Heart left ventricle (tissue), 16 donors: ENCODE results near the gene MICALL1. TPM values are rescaled to one million over a fixed set of nuclear protein-coding genes. Genes with fewer than 3 reads are reported as not detected.
A peak's percentile ranks its signal among the peaks of the same experiment; 100 is the strongest.

Experiments
- ATAC-seq, 4 donors: fragments of 200-7000 bp; cut with Tn5 transposase; one replicate each; pipeline ENCODE4 v1.9.1; 2020 to 2022; ENCODE audit warnings: moderate library complexity in 4 of 4, mild to moderate bottlenecking in 3 of 4, moderate number of reproducible peaks in 1 of 4
- DNase-seq, 5 donors: peaks; one replicate each; pipeline ENCODE4 v3.0.0-alpha.2; 2020
- H3K27ac ChIP-seq, 12 donors: fragments of 200-600 bp; sonication (generic) in 4 of 12; one replicate each; pipeline versions ENCODE4 v1.5.0 to v1.8.0; 2016 to 2022; ENCODE audit warnings: mild to moderate bottlenecking in 2 of 12
- H3K27me3 ChIP-seq, 9 donors: fragments of 200-600 bp; sonication (generic) in 2 of 9; one replicate each; pipeline versions ENCODE4 v1.5.1 to v1.8.0; 2016 to 2022; ENCODE audit warnings: mild to moderate bottlenecking in 3 of 9
- H3K36me3 ChIP-seq, 9 donors: fragments of 200-600 bp; sonication (generic) in 2 of 9; one replicate each; pipeline versions ENCODE4 v1.5.0 to v1.8.0; 2018 to 2022; ENCODE audit warnings: mild to moderate bottlenecking in 2 of 9
- H3K4me1 ChIP-seq, 12 donors: fragments of 200-600 bp; sonication (generic) in 4 of 12; one replicate each; pipeline versions ENCODE4 v1.5.0 to v1.8.0; 2016 to 2022; ENCODE audit warnings: mild to moderate bottlenecking in 3 of 12
- H3K4me3 ChIP-seq, 12 donors: fragments of 200-600 bp; sonication (generic) in 4 of 12; one replicate each; pipeline versions ENCODE4 v1.5.0 to v1.8.0; 2017 to 2022; ENCODE audit warnings: mild to moderate bottlenecking in 9 of 12, moderate library complexity in 4 of 12
- H3K9me3 ChIP-seq, 12 donors: fragments of 200-600 bp; sonication (generic) in 4 of 12; one replicate each; pipeline versions ENCODE4 v1.5.0 to v1.8.0; 2016 to 2022; ENCODE audit warnings: mild to moderate bottlenecking in 1 of 12
- POLR2A ChIP-seq, 2 donors: fragments of 450-650 bp; IDR thresholded peaks; one replicate each; pipeline ENCODE4 v1.6.1; 2017; ENCODE audit warnings: antibody characterized with exemption in 2 of 2, mild to moderate bottlenecking in 2 of 2, moderate library complexity in 2 of 2
- WGBS, 4 donors: extraction: QIAGEN DNeasy Blood & Tissue Kit in 2 of 4; methylation state at CpG; one replicate each; pipeline versions ENCODE4 v1.1.5 to v1.1.7; 2013 to 2018; 5-methylcytosine and 5-hydroxymethylcytosine counted together
- intact Hi-C, 10 donors: fragments of 100-400 bp; cut with DNase I; formaldehyde crosslinking; loops; one replicate each; pipeline versions ENCODE4 v1.11.1 to v1.14.2; 2022
- polyA plus RNA-seq, 2 donors: library from polyadenylated mRNA; stranded (reverse); fragments of 200-250 nt; gene quantifications; one replicate each; pipeline ENCODE4 v1.2.3, GENCODE V29; 2013
- total RNA-seq, 9 donors: library from RNA; depleted of rRNA in 2 of 9; stranded (reverse); fragments of >200 nt in 2 of 9; fragmentation: NEBNext Ultra II Directional in 3 of 9; extraction: Animal tissue kit (Norgen Biotek cat#: 25700) in 3 of 9; gene quantifications; one replicate each; pipeline versions ENCODE4 v1.1.0 to v1.2.4, GENCODE V29; 2016 to 2023
- TF ChIP-seq, protein P1 (sequence below), 12 donors: fragments of 200-600 bp; sonication (generic) in 4 of 12; IDR thresholded peaks; one replicate each; pipeline versions ENCODE4 v1.5.0 to v1.8.0; 2018 to 2022; ENCODE audit warnings: antibody characterized with exemption in 12 of 12, mild to moderate bottlenecking in 5 of 12
- donor health status: ischemic (EF 13 %, LVEDD 7.1; RV severe dilation, severe dysfunction).
- donor health status: healthy with polysubstance abuse.
- donor health status: DM: no; HTN: yes; CAD: no.
- donor health status: DM: no; HTN: no; CAD: no.
- donor health status: ischemic (EF 25% LVEDD 6.9; RV normal size, moderate dysfunction).
- donor health status: ischemic (EF 25% LVEDD 5.7; RV mildly dilated, moderate dysfunction).
- donor health status: healthy.
- donor health status: DM: yes; HTN: yes; CAD: no.
- donor health status: ischemic (EF 35%, LVEDD 5.7; RV mildly dilated, moderate dysfunction).
- donor health status: nonischemic (EF 11% LVEDD 7.7; RV severe dilation, severe dysfunction).
- donor health status: DM: yes; HTN: yes; CAD: no.
- donor health status: PGD.
- donor health status: ischemic (EF 29% LVEDD 5.4; RV normal size, mild dysfunction).
- donor health status: nonischemic (EF 23%, LVEDD 6.1; RV moderate dilation, normal function).

Gene MICALL1
- total and polyA plus RNA-seq, 11 donors = 10.6 to 40.7 (median 17.8) TPM

DNA sequence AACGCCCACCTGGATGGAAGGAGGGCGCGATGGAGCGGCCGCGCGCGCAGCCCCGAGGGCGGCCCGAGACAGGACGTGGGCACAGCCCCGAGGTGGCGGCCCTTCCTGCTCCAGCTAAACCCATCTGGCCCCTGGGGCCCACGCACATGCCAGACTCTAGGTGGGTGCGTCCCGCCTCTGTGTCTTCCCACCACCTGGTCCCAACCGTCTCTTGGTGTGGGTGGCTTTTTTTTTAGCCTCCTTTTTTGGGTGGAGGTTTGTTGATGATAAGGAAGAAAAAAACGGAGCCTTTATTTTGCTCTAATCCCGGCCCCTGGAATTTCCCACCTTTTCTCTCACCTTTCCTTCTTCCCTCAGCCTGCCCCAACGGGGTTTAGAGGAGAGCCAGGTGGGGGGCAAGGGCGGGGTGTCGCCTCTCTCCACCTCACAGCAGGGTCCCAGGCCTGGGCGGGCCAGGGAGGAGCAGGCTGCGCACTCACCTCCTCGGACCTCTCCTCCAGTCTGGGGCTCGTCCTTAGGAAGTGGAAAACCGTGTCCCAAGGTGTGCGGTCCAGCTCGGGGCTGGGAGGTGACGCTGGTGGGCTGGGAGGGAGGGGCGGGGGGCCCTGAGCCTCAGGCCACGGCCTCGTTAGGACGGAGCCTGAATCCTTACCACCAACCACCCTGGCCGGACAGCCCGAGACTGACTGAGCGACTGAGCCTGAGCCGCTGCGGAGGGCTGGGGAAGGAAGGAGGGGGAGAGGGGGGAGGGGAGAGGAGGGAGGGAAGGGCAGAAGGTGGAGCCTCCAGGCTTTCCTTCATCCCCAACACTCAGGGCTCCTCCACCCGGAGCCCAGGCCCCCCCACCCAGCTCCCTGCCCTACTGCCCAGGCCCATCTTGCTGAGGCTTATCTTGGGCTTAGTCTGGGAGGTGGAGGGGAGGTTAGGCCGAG, 78.0 kb downstream of the MICALL1 start, which contains the start of gene SOX10:
SOX10 (minus strand) TSS at position 696 of the 932 bp plus-strand sequence. CDS start 771 bp downstream, outside the sequence.
- Histone ChIP-seq H3K27me3 (no peaks in the 10 kb centered on the region), H3K4me3 (peak within 1 kb of the TSS in 6 of 12 donors; percentile 6 to 34 (median 14)), H3K27ac (peak within 1 kb of the TSS in 3 of 12 donors; percentile 5 to 67 (median 37)), H3K36me3 (peaks cover 0 to 8% (median 0%) of the 10 kb centered on the region in 9 donors), H3K9me3 (no peaks in the 10 kb centered on the region), H3K4me1 (peaks cover 0 to 17% (median 0%) of the 10 kb centered on the region in 12 donors)
- no peak for TF ChIP-seq POLR2A (IDR thresholded peaks at IDR 0.05)
- 77 to 86% (median 82%) methylated on average over 35 to 42 of the region's 42 CpGs for WGBS, 4 donors
- DNase-seq (no peak), ATAC-seq (no peak)
- intact Hi-C loops = no loop called here

DNA sequence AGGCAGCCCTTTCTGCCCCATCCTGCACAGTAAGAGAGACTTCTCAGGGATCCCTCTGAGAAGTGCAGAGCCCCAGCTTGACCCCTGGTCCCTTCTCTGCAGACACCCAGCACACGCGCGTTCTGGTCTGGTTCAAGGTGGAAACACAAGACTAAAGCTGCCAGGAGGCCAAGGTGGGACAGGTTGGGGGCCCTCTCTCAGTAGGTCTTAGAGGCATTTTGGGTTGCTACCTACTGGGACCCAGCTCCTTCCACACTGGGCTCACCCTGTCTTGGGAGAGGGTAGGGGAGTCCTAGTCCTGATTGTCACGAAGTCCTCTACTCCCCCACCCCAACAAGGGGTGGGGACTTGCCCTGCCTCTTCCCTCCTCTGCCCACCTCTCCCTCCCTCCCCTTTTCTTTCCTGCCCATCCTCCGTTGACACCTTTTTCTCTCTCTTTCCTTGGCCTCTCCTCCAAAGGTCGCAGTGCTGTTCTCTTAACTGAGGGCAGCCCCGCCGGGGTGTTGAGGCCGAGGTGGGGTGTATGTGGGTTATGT, 79.0 kb downstream of the MICALL1 start:
- no peak for TF ChIP-seq POLR2A (IDR thresholded peaks at IDR 0.05)
- TF ChIP-seq, protein P1, sequence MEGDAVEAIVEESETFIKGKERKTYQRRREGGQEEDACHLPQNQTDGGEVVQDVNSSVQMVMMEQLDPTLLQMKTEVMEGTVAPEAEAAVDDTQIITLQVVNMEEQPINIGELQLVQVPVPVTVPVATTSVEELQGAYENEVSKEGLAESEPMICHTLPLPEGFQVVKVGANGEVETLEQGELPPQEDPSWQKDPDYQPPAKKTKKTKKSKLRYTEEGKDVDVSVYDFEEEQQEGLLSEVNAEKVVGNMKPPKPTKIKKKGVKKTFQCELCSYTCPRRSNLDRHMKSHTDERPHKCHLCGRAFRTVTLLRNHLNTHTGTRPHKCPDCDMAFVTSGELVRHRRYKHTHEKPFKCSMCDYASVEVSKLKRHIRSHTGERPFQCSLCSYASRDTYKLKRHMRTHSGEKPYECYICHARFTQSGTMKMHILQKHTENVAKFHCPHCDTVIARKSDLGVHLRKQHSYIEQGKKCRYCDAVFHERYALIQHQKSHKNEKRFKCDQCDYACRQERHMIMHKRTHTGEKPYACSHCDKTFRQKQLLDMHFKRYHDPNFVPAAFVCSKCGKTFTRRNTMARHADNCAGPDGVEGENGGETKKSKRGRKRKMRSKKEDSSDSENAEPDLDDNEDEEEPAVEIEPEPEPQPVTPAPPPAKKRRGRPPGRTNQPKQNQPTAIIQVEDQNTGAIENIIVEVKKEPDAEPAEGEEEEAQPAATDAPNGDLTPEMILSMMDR (IDR thresholded peaks at IDR 0.05) = no peak
- 85 to 89% (median 86%) methylated on average over 7 to 9 of the region's 9 CpGs for WGBS, 4 donors
- H3K4me3 ChIP-seq = peak overlapping the region in 1 of 12 donors; percentile 7
- H3K27ac ChIP-seq = peak overlapping the region in 1 of 12 donors; percentile 47
- peaks cover 0 to 22% (median 1%) of the 10 kb centered on the region in 12 donors for H3K4me1 ChIP-seq
- H3K9me3 ChIP-seq = no peaks in the 10 kb centered on the region
- DNase-seq (no peak), ATAC-seq (no peak)
- no peaks in the 10 kb centered on the region for H3K27me3 ChIP-seq
- H3K36me3 ChIP-seq = peaks cover 0 to 8% (median 0%) of the 10 kb centered on the region in 9 donors
- intact Hi-C loops = no loop called here

DNA sequence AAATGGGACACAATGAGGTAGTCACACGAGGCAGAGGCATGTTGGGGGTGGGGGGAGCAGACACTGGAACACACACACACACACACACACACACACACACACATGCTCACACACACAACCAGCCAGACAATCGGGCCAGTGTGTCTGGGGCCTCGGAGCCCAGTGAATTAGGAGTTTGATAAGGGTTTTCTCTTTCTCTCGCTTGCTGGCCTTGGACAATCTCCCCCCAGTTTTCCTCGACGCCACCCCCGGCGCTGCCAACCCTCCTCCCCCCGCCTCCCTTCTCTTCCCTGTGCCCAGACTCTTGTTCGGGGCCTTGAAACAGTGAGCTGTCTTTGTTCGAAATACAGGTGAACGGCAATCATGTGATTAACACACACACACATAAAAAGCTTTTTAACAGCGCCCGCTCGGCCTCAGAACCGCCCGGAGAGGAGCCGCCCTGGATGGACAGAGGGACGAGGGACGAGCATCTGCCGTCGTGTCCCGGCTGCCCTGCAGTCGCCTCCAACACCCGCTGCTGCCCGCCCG, 79.7 kb downstream of the MICALL1 start:
- WGBS, 4 donors = 89 to 93% (median 92%) methylated on average over 27 of the region's 27 CpGs
- Histone ChIP-seq H3K9me3 (no peaks in the 10 kb centered on the region), H3K4me1 (peaks cover 0 to 25% (median 2%) of the 10 kb centered on the region in 12 donors), H3K27ac (peak overlapping the region in 1 of 12 donors; percentile 54), H3K4me3 (peak overlapping the region in 1 of 12 donors; percentile 13), H3K27me3 (no peaks in the 10 kb centered on the region), H3K36me3 (peaks cover 0 to 8% (median 0%) of the 10 kb centered on the region in 9 donors)
- ATAC-seq (no peak), DNase-seq (no peak)
- intact Hi-C loops = no loop called here
- TF ChIP-seq, protein P1 (IDR thresholded peaks at IDR 0.05) = no peak
- TF ChIP-seq POLR2A (IDR thresholded peaks at IDR 0.05) = no peak

DNA sequence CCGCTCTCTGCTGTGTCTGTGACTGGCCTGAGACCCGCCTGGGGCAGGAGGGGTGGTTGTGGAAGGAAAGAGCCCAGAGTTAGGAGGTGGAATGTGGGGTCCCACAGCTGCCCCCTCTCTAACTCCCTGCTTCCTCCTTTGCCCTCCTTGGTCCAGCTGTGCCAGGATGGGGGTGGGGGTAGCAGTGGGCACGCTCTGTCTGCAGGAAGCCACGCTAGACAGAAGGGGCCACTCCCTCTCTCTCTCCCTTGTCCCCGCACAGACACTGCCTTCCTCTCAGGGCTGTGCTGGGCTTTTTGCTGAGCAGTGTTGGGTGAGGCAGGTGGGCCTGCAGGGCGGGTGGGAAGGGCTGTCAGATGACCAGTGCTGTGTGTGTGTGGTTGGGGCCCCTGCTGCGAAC, 80.3 kb downstream of the MICALL1 start:
- intact Hi-C loops = no loop called here
- WGBS, 4 donors = 90 to 94% (median 90%) methylated on average over 7 of the region's 7 CpGs
- peak overlapping the region in 2 of 12 donors; percentile 7 to 54 for H3K27ac ChIP-seq

More for the DNA sequence above, 80.3 kb downstream of the MICALL1 start:
- Histone ChIP-seq H3K9me3 (no peaks in the 10 kb centered on the region), H3K36me3 (peaks cover 0 to 8% (median 0%) of the 10 kb centered on the region in 9 donors), H3K4me1 (peaks cover 0 to 20% (median under 1%) of the 10 kb centered on the region in 12 donors), H3K27me3 (no peaks in the 10 kb centered on the region), H3K4me3 (peak overlapping the region in 1 of 12 donors; percentile 13)
- DNase-seq (no peak), ATAC-seq (no peak)
- TF ChIP-seq, protein P1 (IDR thresholded peaks at IDR 0.05) = no peak
- TF ChIP-seq POLR2A (IDR thresholded peaks at IDR 0.05) = no peak
